Uterus (tissue), 4 donors: ENCODE data around the gene ACAP3. TPM values are rescaled to one million over a fixed set of nuclear protein-coding genes. Genes with fewer than 3 reads are reported as not detected.

ENCODE experiments used
- DNase-seq, 2 donors: peaks; one replicate each; pipeline ENCODE4 v3.0.0-alpha.2; 2019 to 2020
- H3K27ac ChIP-seq, 2 donors: fragments of 200-600 bp; sonication (generic); 1 replicate in 1 of 2; 2 replicates in 1 of 2; pipeline ENCODE4 v1.5.1; 2016 to 2018
- H3K27me3 ChIP-seq, 2 donors: fragments of 200-600 bp; sonication (generic); one replicate each; pipeline ENCODE4 v1.5.1; 2018 to 2019; ENCODE audit warnings: control low read depth in 1 of 2
- H3K36me3 ChIP-seq, 2 donors: fragments of 200-600 bp; sonication (generic); one replicate each; pipeline ENCODE4 v1.5.1; 2019; ENCODE audit warnings: control low read depth in 1 of 2
- H3K4me1 ChIP-seq, 2 donors: fragments of 200-600 bp; sonication (generic); one replicate each; pipeline ENCODE4 v1.5.1; 2018 to 2019; ENCODE audit warnings: control low read depth in 1 of 2
- H3K4me3 ChIP-seq, 2 donors: fragments of 200-600 bp; sonication (generic); 1 replicate in 1 of 2; 2 replicates in 1 of 2; pipeline ENCODE4 v1.5.1; 2018 to 2019; ENCODE audit warnings: mild to moderate bottlenecking in 1 of 2
- H3K9me3 ChIP-seq, 2 donors: fragments of 200-600 bp; sonication (generic); one replicate each; pipeline ENCODE4 v1.5.1; 2019; ENCODE audit warnings: control low read depth in 1 of 2
- CTCF ChIP-seq, 4 experiments: fragments of 200-600 bp in 2 of 4; fragments of 450-650 bp in 2 of 4; sonication (generic) in 2 of 4; IDR thresholded peaks; one replicate each; pipeline ENCODE4 v1.5.1; 2016 to 2019; ENCODE audit warnings: antibody characterized with exemption in 4 of 4, mild to moderate bottlenecking in 2 of 4, moderate library complexity in 1 of 4
- POLR2A ChIP-seq, 2 donors: fragments of 450-650 bp; IDR thresholded peaks; one replicate each; pipeline ENCODE4 v1.6.1; 2016; ENCODE audit warnings: antibody characterized with exemption in 2 of 2, mild to moderate bottlenecking in 1 of 2, moderate library complexity in 1 of 2
- intact Hi-C: fragments of 100-400 bp; cut with DNase I; formaldehyde crosslinking; loops from one replicate; pipeline ENCODE4 v1.15.1; 2023; ENCODE audit warnings: low total_unique reads
- total RNA-seq, 4 donors: library from RNA; depleted of rRNA in 3 of 4; stranded (reverse); fragments of >200 nt in 3 of 4; gene quantifications; one replicate each; pipeline versions ENCODE4 v1.1.0 to v1.2.4, GENCODE V29; 2014 to 2023
- donor health status: DM: yes; HTN: yes; CAD: no.

Gene ACAP3
- total RNA-seq, 4 donors from 2014 or later, result 11.2 to 98.5 (median 44.0) TPM

GRCh38 chr1:1305300-1306069, 2.2 kb downstream of the ACAP3 start:
- peak overlapping the region; percentile 37 to 66 for H3K4me3 ChIP-seq
- intact Hi-C loops, result loop anchor here (10.0 kb wide), 1 partner anchor 49 kb away; the partner anchor contains the start of gene MXRA8
- peaks cover 0 to 36% of the 10 kb centered on the region in 2 donors for H3K4me1 ChIP-seq
- no peaks in the 10 kb centered on the region for H3K36me3 ChIP-seq
- H3K27ac ChIP-seq, result peak overlapping the region; percentile 87
- no peaks in the 10 kb centered on the region for H3K27me3 ChIP-seq
- TF ChIP-seq CTCF (IDR thresholded peaks at IDR 0.05) (no peak), POLR2A (IDR thresholded peaks at IDR 0.05) (peak in 1 of 2 donors; percentile 34)
- peak; percentile 85 to 89 for DNase-seq
- H3K9me3 ChIP-seq, result no peaks in the 10 kb centered on the region

- H3K4me1 ChIP-seq, result peaks cover 0 to 31% of the 10 kb centered on the region in 2 donors
- peak overlapping the region; percentile 37 to 66 for H3K4me3 ChIP-seq
- no peaks in the 10 kb centered on the region for H3K27me3 ChIP-seq
- H3K36me3 ChIP-seq, result no peaks in the 10 kb centered on the region
- intact Hi-C loops, result loop anchor here (10.0 kb wide), 1 partner anchor 50 kb away; the partner anchor contains the start of gene MXRA8
- peak; percentile 90 to 93 for DNase-seq
- H3K27ac ChIP-seq, result peak overlapping the region; percentile 87
- no peaks in the 10 kb centered on the region for H3K9me3 ChIP-seq
- TF ChIP-seq POLR2A (IDR thresholded peaks at IDR 0.05) (peak in 1 of 2 donors; percentile 34), CTCF (IDR thresholded peaks at IDR 0.05) (peak in 1 of 4 experiments; percentile 3)
These were observed 3.1 kb downstream of the ACAP3 start for GRCh38 chr1:1304331-1305299.

- peak overlapping the region; percentile 87 for H3K27ac ChIP-seq
These were observed 4.0 kb downstream of the ACAP3 start for GRCh38 chr1:1303736-1304135.

GRCh38 chr1:1302951-1303509, 4.7 kb downstream of the ACAP3 start:
- DNase-seq, result no peak
- Histone ChIP-seq H3K4me1 (peaks cover 0 to 25% of the 10 kb centered on the region in 2 donors), H3K27ac (peak overlapping the region in 1 of 2 donors; percentile 87), H3K36me3 (no peaks in the 10 kb centered on the region), H3K4me3 (no peak overlapping the region), H3K9me3 (no peaks in the 10 kb centered on the region), H3K27me3 (no peaks in the 10 kb centered on the region)
- TF ChIP-seq POLR2A (IDR thresholded peaks at IDR 0.05) (no peak), CTCF (IDR thresholded peaks at IDR 0.05) (no peak)
- intact Hi-C loops, result loop anchor here (10.0 kb wide), 1 partner anchor 52 kb away; the partner anchor contains the start of gene MXRA8

More at GRCh38 chr1:1303736-1304135, 4.0 kb downstream of the ACAP3 start:
- H3K4me1 ChIP-seq, result peaks cover 0 to 25% of the 10 kb centered on the region in 2 donors
- no peaks in the 10 kb centered on the region for H3K9me3 ChIP-seq
- no peaks in the 10 kb centered on the region for H3K27me3 ChIP-seq
- DNase-seq, result no peak
- intact Hi-C loops, result loop anchor here (10.0 kb wide), 1 partner anchor 51 kb away; the partner anchor contains the start of gene MXRA8
- peak overlapping the region in 1 of 2 donors; percentile 66 for H3K4me3 ChIP-seq
- TF ChIP-seq CTCF (IDR thresholded peaks at IDR 0.05) (no peak), POLR2A (IDR thresholded peaks at IDR 0.05) (no peak)
- no peaks in the 10 kb centered on the region for H3K36me3 ChIP-seq
